GM21526 (cell line): Measurements from ENCODE around the gene MAP3K4.

Source experiments
- ATAC-seq: cut with Tn5 transposase; IDR thresholded peaks from one replicate; pipeline ENCODE4 v1.9.1; 2021; ENCODE audit warnings: moderate library complexity; ENCODE audit not compliant: unreplicated experiment, low FRiP score

MAP3K4 gene

GRCh38 chr6:161076181-161076677 lies 84.7 kb downstream of the MAP3K4 start:
- ATAC-seq = no peak

- no peak for ATAC-seq
Observed at GRCh38 chr6:161079566-161080262, 88.1 kb downstream of the MAP3K4 start.

DNA sequence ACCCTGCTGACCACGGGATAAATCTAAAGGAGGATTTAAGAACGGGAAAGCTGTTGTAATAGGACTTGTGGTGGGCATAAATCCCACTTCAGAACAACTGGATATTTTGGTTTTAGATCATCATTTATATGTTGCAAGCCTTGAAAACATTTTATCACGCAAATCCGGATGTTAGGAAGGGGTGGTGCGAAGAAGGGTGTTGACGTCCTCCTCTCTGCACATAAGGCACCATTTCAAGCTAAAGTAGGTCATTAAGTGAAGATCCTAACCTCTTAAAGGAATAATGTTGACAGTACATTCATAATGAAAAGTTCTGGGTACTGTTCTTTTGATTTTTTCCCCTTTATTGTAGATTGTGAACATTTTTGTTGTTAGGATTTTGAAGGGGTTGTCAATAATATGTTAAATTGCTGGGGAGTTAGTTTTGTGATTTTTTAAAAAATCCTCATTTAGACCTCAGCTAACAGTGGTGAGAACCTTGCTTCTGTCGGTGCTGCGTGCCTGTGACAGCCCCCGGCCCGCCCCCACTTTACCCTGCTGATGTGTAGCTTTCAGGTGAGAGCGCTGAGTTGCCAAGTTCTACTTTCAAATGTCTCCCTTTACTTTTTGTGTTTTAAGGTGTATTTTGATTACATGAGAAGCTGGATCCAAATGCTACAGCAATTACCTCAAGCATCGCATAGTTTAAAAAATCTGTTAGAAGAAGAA lies 88.8 kb downstream of the MAP3K4 start:
- no peak for ATAC-seq

- ATAC-seq = no peak
Observed at GRCh38 chr6:161082215-161082614, 90.6 kb downstream of the MAP3K4 start.

- ATAC-seq = no peak
Observed at GRCh38 chr6:161085246-161085645, 93.7 kb downstream of the MAP3K4 start.

DNA sequence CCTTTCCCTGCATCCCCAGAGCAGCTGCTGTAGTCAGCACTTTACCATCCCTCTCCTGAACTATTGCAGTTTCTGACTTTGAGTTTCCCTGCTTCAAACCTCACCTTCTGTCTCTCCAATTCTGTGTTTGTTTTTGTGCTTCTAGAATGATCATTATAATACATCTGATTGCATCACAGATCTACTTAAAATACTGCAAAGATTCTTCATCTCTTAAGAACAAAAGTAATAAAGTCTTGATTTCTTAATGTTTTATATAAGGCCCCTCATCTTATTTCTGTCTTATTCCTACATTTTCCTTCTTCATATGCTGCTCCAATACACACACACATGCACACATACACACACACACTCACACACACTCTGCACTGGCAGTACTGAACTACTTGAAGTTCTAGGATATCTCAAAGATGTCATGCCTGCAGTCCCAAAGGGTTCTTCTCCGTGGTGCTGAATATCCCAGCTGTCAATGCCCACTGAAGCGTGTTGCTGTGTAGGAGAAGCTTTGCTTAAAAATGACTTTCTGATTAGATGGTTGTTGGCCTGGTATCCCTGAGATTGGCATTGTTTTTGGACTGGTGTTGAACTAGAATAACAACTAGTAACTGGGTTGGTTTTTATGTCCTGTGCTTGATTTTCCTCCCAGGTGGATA lies 97.2 kb downstream of the MAP3K4 start:
- ATAC-seq = no peak

DNA sequence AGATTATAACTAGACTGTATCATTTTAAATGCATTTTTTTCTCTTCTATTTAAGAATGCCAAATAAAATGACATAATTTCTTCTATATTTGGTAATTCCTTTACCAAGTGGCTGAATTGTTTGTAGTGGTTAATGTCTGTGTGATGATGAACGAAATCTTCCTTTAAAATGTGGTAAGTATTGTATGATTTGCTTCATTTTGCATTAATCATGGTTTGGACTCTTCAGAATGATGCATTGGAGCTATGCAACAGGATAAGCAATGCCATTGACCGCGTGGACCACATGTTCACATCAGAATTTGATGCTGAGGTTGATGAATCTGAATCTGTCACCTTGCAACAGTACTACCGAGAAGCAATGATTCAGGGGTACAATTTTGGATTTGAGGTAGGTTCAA lies 99.6 kb downstream of the MAP3K4 start:
- ATAC-seq = no peak

DNA sequence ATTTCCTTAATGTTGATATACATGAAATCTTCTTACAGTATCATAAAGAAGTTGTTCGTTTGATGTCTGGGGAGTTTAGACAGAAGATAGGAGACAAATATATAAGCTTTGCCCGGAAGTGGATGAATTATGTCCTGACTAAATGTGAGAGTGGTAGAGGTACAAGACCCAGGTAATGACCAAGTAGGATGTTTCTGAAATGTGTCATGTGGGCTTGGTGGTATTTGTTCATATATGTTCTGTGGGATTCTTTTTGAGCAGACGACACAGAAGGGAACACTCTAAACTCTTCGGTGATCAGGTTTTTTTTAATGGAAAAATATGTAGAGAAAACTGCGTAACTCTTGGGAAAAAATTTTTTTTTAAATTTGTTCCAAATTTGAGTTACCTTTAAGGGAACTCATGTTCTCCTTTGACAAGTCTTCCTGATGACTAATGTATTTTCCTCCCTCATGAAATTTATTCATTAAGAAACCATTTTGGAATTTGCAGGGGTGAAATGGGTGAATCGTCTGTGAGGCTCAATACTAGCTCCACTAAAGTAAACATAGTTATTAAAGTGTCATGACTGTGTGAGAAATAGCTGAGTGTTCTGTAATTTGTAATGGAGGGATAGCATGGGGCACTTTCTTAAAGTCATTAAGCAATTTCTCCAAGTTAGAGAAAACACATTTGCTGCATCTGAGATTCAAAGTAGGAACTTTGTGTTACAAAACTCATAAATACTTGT lies 100.6 kb downstream of the MAP3K4 start:
- ATAC-seq = no peak

GRCh38 chr6:161094955-161095354 lies 103.4 kb downstream of the MAP3K4 start:
- ATAC-seq = no peak

GRCh38 chr6:161095916-161096315 lies 104.3 kb downstream of the MAP3K4 start:
- ATAC-seq = no peak

DNA sequence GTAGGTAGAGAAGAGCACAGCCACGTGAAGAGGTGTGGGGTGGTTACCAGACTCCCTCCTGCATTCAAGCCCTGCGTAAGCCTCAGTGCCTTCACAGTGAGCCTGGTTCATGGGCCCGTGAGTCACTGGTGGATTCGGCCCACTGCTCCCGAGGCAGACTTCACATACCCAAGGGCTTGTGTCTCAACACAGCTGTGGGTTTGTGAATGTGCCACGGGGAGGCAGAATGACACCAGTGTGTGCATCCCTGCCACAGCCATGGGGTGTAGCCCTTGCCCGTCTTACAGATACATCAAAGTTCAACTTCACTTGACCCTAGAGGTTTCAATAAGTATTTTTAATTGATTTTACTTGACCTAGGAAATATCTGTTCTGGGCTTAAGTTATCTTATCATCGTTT lies 108.5 kb downstream of the MAP3K4 start:
- no peak for ATAC-seq

DNA sequence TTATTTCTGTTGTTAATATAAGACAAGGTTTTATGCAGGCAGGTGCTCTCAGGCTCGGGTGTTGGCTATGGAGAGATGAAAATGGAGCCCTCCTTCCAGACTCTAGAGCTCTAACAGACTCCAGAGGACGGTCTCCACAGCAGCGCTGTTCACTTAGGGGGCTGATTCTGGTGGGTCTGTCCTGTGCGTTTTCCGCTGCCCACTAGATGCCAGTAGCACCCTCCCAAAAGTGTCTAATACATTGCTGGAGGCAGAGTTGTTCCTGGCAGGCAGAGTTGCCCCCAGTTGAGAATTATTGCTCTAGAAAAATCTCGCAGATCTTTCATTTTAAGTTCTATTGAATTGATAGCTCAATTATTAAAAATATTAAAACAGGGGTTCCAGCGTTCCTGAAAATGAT lies 109.9 kb downstream of the MAP3K4 start:
- no peak for ATAC-seq

DNA sequence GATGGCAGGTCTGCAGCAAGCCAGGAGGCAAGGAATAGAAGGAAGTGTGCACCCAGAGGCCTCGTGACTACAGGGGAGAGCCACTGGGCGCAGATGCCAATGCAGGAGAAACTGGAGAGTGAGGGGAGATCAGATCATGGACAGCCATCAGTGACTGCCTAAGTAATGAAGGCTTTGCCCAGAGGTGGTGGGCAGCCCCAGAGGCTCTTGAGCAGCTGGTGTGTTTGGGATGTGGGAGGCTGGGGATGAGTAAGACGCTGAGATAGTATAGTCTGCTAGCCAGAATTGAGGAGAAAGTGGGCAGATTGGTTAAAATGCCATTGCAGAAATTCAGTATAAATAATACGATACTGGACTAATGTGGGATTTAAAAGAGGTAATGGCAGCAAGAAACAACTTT lies 111.9 kb downstream of the MAP3K4 start:
- no peak for ATAC-seq

- ATAC-seq = no peak
Observed at GRCh38 chr6:161104966-161105365, 113.4 kb downstream of the MAP3K4 start.

DNA sequence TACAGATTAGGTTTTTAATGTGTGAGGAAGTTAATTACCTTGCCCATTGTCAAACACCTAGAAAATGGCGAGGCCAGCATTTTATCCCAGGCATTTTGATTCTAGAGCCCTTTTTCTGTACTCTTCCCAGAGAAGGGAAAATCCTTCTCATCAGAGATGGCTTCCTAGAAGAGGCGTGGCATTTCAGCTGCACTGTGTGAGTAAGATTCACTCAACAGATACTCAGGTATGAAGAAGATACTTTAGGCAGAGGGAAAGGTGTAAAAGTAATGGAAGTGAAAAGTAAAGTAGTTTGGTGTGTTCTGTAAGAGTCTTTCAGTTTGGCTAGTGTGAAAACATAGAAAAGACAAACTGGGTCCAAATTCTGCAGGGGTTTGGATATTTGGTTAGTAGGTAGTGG lies 113.8 kb downstream of the MAP3K4 start:
- ATAC-seq = no peak

DNA sequence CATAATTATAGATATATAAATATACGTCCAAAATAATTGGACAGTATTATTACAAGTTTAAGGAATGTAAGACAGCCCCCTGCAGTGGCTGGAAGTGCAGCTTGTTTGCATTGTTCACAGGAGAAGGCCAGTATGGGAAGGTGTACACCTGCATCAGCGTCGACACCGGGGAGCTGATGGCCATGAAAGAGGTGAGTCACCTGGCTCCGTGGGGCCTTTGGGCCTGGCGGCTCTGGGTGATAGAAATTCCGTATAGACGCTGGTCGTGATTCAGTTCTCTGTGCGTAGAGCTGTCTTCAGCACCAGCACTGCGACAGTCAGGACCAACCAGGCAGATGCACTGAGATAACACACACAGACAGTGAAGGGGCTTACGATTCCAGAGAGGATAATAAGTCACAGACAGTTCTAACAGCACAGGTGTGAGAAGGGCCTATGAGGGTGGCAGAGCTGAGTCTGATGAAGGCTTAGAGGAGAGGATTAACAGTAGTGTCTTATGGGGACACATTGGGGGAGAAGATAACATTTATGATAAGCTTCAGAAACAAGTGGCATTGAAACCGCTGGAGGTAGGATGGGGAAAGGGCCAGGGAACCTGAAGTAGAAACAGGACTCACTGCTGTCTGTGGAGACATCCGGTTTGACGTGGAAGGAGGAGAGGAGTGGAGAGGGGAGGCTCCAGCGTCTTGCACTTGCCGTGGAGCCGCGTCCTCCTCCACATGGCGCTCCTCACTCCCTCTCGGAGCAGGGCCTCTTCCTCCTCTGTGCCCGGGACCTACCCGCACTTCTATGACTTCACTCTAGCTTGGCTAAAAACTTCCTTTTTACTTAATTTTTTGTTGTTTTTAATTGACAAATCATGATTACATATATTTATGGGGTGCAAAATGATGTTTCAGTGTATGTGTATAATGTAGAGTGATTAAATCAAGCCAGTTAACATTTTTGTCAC lies 116.5 kb downstream of the MAP3K4 start:
- ATAC-seq = no peak

DNA sequence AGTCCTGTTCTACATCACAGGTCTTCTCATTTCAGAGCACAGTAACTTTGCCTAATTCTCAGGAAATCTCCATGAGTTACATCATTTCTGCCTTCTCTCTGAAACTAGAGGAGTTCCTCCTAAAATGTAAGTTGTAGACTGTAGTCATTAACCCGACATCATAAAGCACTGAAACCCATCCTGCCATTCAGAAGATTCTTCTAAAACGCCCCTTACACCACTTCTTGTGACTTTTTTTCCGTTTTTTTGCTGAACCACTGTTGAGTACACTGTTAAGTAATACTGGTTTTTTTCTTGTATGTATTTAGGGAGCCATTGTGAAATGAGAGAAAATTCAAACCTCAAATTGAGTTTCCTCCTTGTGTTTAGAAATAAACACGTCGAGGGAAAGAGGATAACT lies 117.3 kb downstream of the MAP3K4 start:
- no peak for ATAC-seq

DNA sequence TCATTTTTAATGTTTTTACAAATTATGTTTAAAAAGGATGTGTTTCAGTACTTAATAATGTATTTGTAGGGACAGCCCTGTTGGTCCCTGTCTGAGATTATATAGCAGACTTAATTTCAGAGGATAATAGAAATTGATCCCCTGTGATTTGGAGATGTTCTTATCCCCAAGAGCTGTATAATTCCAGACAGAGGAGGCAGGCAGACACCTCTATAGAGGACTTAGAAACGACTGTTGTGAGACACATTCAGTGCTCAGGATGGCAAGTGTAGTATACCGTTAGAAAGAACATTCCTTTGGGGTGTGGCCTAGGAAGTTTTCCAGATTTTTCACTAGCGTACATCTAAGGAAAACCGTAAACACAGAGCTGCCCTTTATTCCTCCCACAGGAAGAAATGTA lies 117.8 kb downstream of the MAP3K4 start:
- no peak for ATAC-seq

GRCh38 chr6:161110028-161110779 lies 118.6 kb downstream of the MAP3K4 start:
- ATAC-seq = no peak
